Measurements from ENCODE around the gene C4orf46.

Gene C4orf46

GRCh38 chr4:158673633-158674032 is 1.9 kb upstream of the C4orf46 start:
- no peak for TF ChIP-seq RAD21 (IDR thresholded peaks at IDR 0.05; ENCODE audit: low read depth)
- no peak for TF ChIP-seq FOXM1 (IDR thresholded peaks at IDR 0.05; ENCODE audit: borderline replicate concordance, low read depth)
- no peak for TF ChIP-seq TEAD4 (IDR thresholded peaks at IDR 0.05)
- no peak for TF ChIP-seq CREB1 (IDR thresholded peaks at IDR 0.05; ENCODE audit: low read depth)
- TF ChIP-seq TCF12 (IDR thresholded peaks at IDR 0.05; ENCODE audit: low read depth) = no peak
- no peak for TF ChIP-seq NFIC (IDR thresholded peaks at IDR 0.05)
- TF ChIP-seq ZBTB7A (IDR thresholded peaks at IDR 0.05; ENCODE audit: low read depth) = no peak
- TF ChIP-seq, protein P1, sequence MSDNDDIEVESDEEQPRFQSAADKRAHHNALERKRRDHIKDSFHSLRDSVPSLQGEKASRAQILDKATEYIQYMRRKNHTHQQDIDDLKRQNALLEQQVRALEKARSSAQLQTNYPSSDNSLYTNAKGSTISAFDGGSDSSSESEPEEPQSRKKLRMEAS (IDR thresholded peaks at IDR 0.05) = no peak
- TF ChIP-seq REST (IDR thresholded peaks at IDR 0.05; ENCODE audit: low read depth) = no peak
- no peak for TF ChIP-seq YY1 (IDR thresholded peaks at IDR 0.05; ENCODE audit: low read depth)
- TF ChIP-seq EGR1 (IDR thresholded peaks at IDR 0.05) = no peak
- no peak for TF ChIP-seq USF1 (IDR thresholded peaks at IDR 0.05)

DNA sequence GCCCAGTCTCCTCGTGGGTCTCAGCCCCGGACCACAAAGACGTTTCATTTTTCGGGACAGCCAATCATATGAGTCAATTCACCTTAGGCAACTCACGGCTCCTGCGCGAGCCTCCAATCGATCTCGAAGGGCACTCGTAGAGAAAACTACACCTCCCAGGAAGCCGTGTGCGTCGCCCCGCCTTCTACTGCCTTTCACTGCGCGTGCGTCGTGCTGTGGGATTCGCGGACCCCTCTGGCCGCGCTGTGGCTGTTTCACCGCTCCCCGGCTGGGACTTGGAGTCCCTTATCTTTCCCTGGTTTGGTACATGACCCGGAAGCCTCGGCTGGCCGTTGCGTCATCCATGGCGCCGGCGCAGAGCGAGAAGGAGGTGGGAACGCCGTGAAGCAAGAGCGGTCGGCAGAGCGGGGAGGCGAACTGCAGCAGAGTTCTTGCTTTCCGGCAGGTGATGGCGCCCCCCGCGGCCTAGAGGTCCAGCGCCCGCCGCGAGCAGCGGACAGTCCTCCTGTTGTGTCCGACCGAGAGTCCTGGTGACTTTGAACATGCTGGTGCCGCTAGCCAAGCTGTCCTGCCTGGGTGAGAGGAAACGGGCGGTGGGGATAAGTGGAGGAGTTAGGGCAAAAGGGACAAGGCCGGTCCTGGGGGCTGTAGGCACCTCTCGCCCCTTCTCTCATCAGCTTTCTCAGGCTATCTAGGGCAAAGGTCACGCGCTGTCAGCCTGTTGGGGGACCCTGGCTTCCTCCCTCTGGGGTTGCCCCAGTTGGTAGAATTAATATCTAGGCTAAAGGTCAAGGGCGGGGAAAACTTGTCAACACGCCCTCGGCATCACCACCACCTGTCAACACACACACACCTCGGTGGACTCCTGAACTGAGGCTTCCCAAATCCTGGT is 474 bp upstream of the C4orf46 start, which contains the start of gene ETFDH:
Gene ETFDH, plus strand, starts transcription at position 382 of the 892 bp plus-strand sequence. Its CDS starts 161 bp downstream, at position 543.
- TF ChIP-seq EGR1 (IDR thresholded peaks at IDR 0.05) (no peak), TEAD4 (IDR thresholded peaks at IDR 0.05) (no peak), CREB1 (IDR thresholded peaks at IDR 0.05; ENCODE audit: low read depth) (peak; percentile 84), REST (IDR thresholded peaks at IDR 0.05; ENCODE audit: low read depth) (no peak), TCF12 (IDR thresholded peaks at IDR 0.05; ENCODE audit: low read depth) (peak; percentile 46; the same call in 1 of the 2 replicates), EP300 (IDR thresholded peaks at IDR 0.05; ENCODE audit: borderline replicate concordance) (no peak), RAD21 (IDR thresholded peaks at IDR 0.05; ENCODE audit: low read depth) (peak; percentile 33; the same call in 1 of the 2 replicates), FOXM1 (IDR thresholded peaks at IDR 0.05; ENCODE audit: borderline replicate concordance, low read depth) (peak; percentile 23; the same call in 1 of the 2 replicates), ZBTB7A (IDR thresholded peaks at IDR 0.05; ENCODE audit: low read depth) (0 out of 2 replicates have a peak, but pooled peaks have one; percentile 0), YY1 (IDR thresholded peaks at IDR 0.05; ENCODE audit: low read depth) (peak; percentile 79), TAF1 (IDR thresholded peaks at IDR 0.05; ENCODE audit: low read depth) (peak; percentile 66), NFIC (IDR thresholded peaks at IDR 0.05) (no peak), USF1 (IDR thresholded peaks at IDR 0.05) (peak; percentile 32), CEBPB (IDR thresholded peaks at IDR 0.05) (peak; percentile 95)
- TF ChIP-seq, protein P1 (IDR thresholded peaks at IDR 0.05) = peak; percentile 41

DNA sequence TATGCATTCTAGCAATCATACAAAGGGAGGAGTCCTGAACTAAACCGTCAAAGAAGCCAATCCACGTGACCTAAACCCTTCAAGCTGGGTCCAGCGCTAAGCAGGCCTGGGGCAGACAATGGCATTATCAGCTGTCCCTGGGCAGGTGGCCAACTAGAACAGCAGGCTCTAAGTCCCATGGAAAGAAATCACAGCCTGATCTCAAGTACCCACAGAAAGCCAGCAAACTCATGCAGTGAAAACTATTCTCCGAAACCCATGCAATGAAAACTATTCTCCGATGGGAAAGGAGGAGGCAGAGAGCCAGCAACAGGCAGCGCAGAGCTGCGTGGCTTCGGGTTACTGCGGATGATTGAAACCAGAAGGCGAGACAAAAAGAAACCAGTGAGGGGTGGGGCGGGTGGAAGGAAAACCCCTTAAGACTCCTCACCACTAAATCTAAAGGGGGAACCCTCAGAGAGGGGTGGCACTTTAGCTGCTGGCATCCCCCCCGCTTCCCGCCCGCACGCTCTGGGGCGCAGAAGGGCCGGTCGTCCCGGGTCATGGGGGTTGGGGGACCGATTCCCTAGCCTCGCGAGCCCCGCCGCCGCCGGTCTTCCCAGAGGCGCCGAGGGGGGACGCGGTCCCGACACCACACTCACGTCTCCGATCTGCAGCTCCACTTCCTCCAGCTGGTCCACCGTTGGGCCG is 567 bp downstream of the C4orf46 start:
- TF ChIP-seq, protein P1 (IDR thresholded peaks at IDR 0.05) = peak; percentile 83
- TF ChIP-seq USF1 (IDR thresholded peaks at IDR 0.05) (peak; percentile 89), NFIC (IDR thresholded peaks at IDR 0.05) (peak; percentile 90), TCF12 (IDR thresholded peaks at IDR 0.05; ENCODE audit: low read depth) (0 out of 2 replicates have a peak, but pooled peaks have one; percentile 8), FOXM1 (IDR thresholded peaks at IDR 0.05; ENCODE audit: borderline replicate concordance, low read depth) (no peak), YY1 (IDR thresholded peaks at IDR 0.05; ENCODE audit: low read depth) (no peak)

DNA sequence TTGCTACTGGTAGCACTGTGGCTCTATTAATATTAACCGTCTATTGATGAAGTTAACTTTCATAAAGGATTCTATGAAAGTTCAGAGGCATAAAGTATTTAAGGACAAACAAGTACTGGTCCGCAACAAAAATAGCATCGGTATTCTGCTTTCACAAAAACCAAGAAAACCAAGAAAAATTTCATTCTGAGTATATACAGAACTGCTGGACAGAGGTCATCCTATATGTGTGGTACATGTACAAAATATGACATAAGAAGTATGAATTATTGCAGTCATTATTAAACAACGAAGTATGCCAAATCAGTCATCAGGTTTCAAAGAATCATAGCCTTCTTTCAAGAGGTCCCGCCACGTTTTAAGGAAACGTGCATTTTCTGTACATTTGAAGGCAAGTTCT is 2.4 kb downstream of the C4orf46 start:
- TF ChIP-seq CREB1 (IDR thresholded peaks at IDR 0.05; ENCODE audit: low read depth) (no peak), USF1 (IDR thresholded peaks at IDR 0.05) (no peak), REST (IDR thresholded peaks at IDR 0.05; ENCODE audit: low read depth) (no peak)
